Left lung (tissue), 10 donors: Measurements from ENCODE around the gene LRP5. TPM values are rescaled to one million over a fixed set of nuclear protein-coding genes. Genes with fewer than 3 reads are reported as not detected.
A peak's percentile ranks its signal among the peaks of the same experiment; 100 is the strongest.

Source experiments
- ATAC-seq: fragments of 200-7000 bp; cut with Tn5 transposase; one replicate; pipeline ENCODE4 v1.9.1; 2020; ENCODE audit warnings: moderate library complexity
- DNase-seq, 4 donors: peaks; one replicate each; pipeline ENCODE4 v3.0.0-alpha.2; 2013 to 2020
- H3K27ac ChIP-seq, 2 donors: fragments of 200-600 bp; sonication (generic) in 1 of 2; one replicate each; pipeline versions ENCODE4 v1.5.0 to v1.8.0; 2020 to 2021
- H3K27me3 ChIP-seq, 2 donors: fragments of 200-600 bp; sonication (generic) in 1 of 2; one replicate each; pipeline versions ENCODE4 v1.5.0 to v1.8.0; 2020 to 2021
- H3K36me3 ChIP-seq, 2 donors: fragments of 200-600 bp; sonication (generic) in 1 of 2; one replicate each; pipeline versions ENCODE4 v1.5.0 to v1.8.0; 2020 to 2021
- H3K4me1 ChIP-seq, 2 donors: fragments of 200-600 bp; one replicate each; pipeline ENCODE4 v1.8.0; 2021
- H3K4me3 ChIP-seq, 2 donors: fragments of 200-600 bp; sonication (generic) in 1 of 2; one replicate each; pipeline versions ENCODE4 v1.5.0 to v1.8.0; 2020 to 2021; ENCODE audit warnings: mild to moderate bottlenecking in 1 of 2
- H3K9me3 ChIP-seq, 2 donors: fragments of 200-600 bp; sonication (generic) in 1 of 2; one replicate each; pipeline versions ENCODE4 v1.5.0 to v1.8.0; 2020 to 2021
- CTCF ChIP-seq, 2 donors: fragments of 200-600 bp; sonication (generic) in 1 of 2; IDR thresholded peaks; one replicate each; pipeline versions ENCODE4 v1.5.0 to v1.8.0; 2021; ENCODE audit warnings: antibody characterized with exemption in 2 of 2
- intact Hi-C, 2 donors: fragments of 100-400 bp; cut with DNase I; formaldehyde crosslinking; loops; one replicate each; pipeline versions ENCODE4 v1.11.2 to v1.14.2; 2022
- polyA plus RNA-seq, 6 donors: library from polyadenylated mRNA; unstranded; fragments of 120-200 nt; gene quantifications; one replicate each; pipeline ENCODE4 v1.2.1, GENCODE V29; 2013; ENCODE audit not compliant: insufficient read length in 6 of 6
- total RNA-seq, 2 donors: library from RNA; stranded (reverse); fragmentation: NEBNext Ultra II Directional; extraction: Animal tissue kit (Norgen Biotek cat#: 25700); gene quantifications; one replicate each; pipeline ENCODE4 v1.2.1, GENCODE V29; 2021
- donor health status: DM: no; HTN: yes; CAD: no.
- donor health status: DM: no; HTN: no; CAD: no.

LRP5 gene
- total and polyA plus RNA-seq, 8 donors: 48.9 to 71.9 (median 57.4) TPM

DNA sequence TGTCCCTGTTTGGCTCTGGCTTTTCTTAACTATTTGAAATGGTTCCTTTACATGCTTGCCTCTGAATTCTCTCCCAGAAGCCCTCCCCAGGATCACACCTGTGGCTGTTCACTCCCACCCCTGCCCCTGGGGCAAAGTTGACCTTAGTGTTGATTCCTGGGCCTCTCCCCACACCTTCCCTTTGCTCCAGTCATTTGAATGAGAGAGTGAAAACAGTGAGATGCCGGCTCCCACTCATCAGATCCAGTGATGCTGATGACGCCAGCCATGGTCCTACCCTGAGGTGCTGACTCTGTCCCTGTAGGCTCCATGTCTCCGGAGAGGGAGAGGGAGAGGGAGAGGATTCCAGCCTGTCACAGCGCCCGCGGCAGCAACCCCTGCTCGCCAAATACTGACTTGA is 40.7 kb downstream of the LRP5 start:
- H3K4me1 ChIP-seq: peaks cover 11 to 22% of the 10 kb centered on the region in 2 donors
- ATAC-seq: no peak
- no peak for TF ChIP-seq CTCF (IDR thresholded peaks at IDR 0.05)

GRCh38 chr11:68353669-68354068 is 41.3 kb downstream of the LRP5 start:
- no peaks in the 10 kb centered on the region for H3K27me3 ChIP-seq
- TF ChIP-seq CTCF (IDR thresholded peaks at IDR 0.05): no peak
- intact Hi-C loops: no loop called here
- peaks cover 0 to 9% of the 10 kb centered on the region in 2 donors for H3K36me3 ChIP-seq
- H3K4me1 ChIP-seq: peaks cover 11 to 22% of the 10 kb centered on the region in 2 donors
- H3K9me3 ChIP-seq: no peaks in the 10 kb centered on the region
- ATAC-seq (no peak), DNase-seq (no peak)
- H3K4me3 ChIP-seq: no peak overlapping the region
- peak overlapping the region; percentile 68 to 89 for H3K27ac ChIP-seq

More for the DNA sequence above, 40.7 kb downstream of the LRP5 start:
- Histone ChIP-seq H3K36me3 (peaks cover 0 to 3% of the 10 kb centered on the region in 2 donors), H3K9me3 (no peaks in the 10 kb centered on the region), H3K4me3 (no peak overlapping the region), H3K27ac (peak overlapping the region; percentile 68 to 89), H3K27me3 (no peaks in the 10 kb centered on the region)
- peak in 1 of 4 donors; percentile 47 for DNase-seq
- intact Hi-C loops: no loop called here

DNA sequence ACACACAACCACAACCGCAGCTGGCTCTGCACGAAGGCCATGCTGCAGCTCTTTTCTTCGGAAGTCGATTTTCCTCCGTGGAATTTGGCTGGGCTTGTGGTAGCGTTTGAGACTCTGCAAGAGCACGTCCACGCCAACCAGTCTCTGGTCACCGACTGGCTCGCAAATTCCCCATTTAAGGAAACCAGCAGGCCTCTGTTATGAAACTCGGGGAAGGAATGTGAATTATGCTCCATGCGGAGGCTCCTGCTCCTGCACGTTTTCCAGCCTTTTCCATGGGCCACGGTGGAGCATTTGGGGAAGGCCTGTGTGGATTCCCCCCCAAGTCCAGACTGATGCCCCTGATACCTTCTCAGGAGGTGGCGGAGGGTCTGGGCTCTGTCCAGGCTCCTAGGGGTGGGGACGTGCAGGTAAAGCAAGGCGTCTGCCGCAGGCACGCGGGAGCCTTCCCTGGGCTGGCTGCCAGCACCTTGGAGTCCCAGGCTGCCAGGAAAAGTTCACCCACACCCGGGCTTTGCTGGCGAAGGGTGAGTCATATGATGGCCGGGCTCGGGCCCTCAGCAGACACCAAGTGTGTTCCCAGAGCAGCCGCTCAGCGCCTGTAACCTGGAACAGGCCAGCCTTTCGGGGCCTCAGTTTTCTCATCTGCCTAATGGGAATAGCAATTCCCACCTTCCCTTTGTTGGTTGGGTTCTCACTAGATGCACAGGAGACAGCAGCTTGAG is 41.9 kb downstream of the LRP5 start:
- ATAC-seq: peak; percentile 88
- Histone ChIP-seq H3K27ac (peak overlapping the region; percentile 68 to 89), H3K9me3 (no peaks in the 10 kb centered on the region), H3K27me3 (no peaks in the 10 kb centered on the region), H3K4me1 (peaks cover 11 to 22% of the 10 kb centered on the region in 2 donors), H3K4me3 (no peak overlapping the region), H3K36me3 (peaks cover 0 to 10% of the 10 kb centered on the region in 2 donors)
- TF ChIP-seq CTCF (IDR thresholded peaks at IDR 0.05): no peak
- DNase-seq: peak in 2 of 4 donors; percentile 88 to 93
- intact Hi-C loops: no loop called here

- intact Hi-C loops: no loop called here
- H3K36me3 ChIP-seq: peaks cover 0 to 15% of the 10 kb centered on the region in 2 donors
- no peak for DNase-seq
- no peak for ATAC-seq
- TF ChIP-seq CTCF (IDR thresholded peaks at IDR 0.05): no peak
- H3K9me3 ChIP-seq: no peaks in the 10 kb centered on the region
- H3K4me3 ChIP-seq: no peak overlapping the region
- peaks cover 11 to 22% of the 10 kb centered on the region in 2 donors for H3K4me1 ChIP-seq
- H3K27ac ChIP-seq: peak overlapping the region in 1 of 2 donors; percentile 68
- no peaks in the 10 kb centered on the region for H3K27me3 ChIP-seq
These were observed 43.1 kb downstream of the LRP5 start for GRCh38 chr11:68355471-68355870.

GRCh38 chr11:68357568-68357967 is 45.2 kb downstream of the LRP5 start:
- Histone ChIP-seq H3K27me3 (no peaks in the 10 kb centered on the region), H3K4me3 (no peak overlapping the region), H3K27ac (no peak overlapping the region), H3K4me1 (peaks cover 11 to 22% of the 10 kb centered on the region in 2 donors), H3K36me3 (peaks cover 0 to 15% of the 10 kb centered on the region in 2 donors), H3K9me3 (no peaks in the 10 kb centered on the region)
- intact Hi-C loops: no loop called here
- no peak for TF ChIP-seq CTCF (IDR thresholded peaks at IDR 0.05)
- no peak for DNase-seq
- ATAC-seq: no peak
